ENCODE measurements around the gene MROH7. TPM values are rescaled to one million over a fixed set of nuclear protein-coding genes. Genes with fewer than 3 reads are reported as not detected.

The MROH7 gene
- total and polyA plus RNA-seq, 4 donors: 0.07 to 2.8 (median 0.58) TPM

DNA sequence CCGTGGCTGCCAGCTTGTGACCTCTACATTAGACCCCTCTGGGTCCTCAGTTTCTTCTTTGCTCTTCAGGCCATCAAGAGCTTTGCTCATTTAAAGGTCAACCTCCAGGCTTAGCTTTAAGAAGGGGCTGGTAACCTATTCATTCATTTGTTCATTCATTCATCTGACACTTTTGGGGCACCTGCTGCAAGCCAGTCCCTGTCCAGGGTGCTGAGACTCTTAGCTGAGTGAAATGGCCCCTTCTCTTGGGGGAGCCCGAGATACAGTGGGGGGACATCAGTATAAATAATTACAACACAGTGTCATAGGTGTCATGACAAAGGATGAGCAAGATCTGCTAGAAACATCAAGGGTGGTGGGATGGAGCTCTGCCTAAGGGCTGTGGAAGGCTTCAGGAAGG lies 63.6 kb downstream of the MROH7 start:
- Histone ChIP-seq H3K9me3 (ENCODE audit: control insufficient read depth in 4 of 4, low read length in 3 of 4) (no peaks in the 10 kb centered on the region), H3K4me3 (ENCODE audit: low read depth in 1 of 3, low read length in 3 of 3) (no peak overlapping the region), H3K36me3 (ENCODE audit: control insufficient read depth in 4 of 4, insufficient read depth in 3 of 4, low read depth in 1 of 4, low read length in 3 of 4) (peaks cover 0 to 29% (median 11%) of the 10 kb centered on the region in 4 donors), H3K9ac (ENCODE audit: low read depth in 1 of 2, low read length in 2 of 2) (no peak overlapping the region), H3K4me1 (ENCODE audit: control insufficient read depth in 4 of 4, insufficient read depth in 4 of 4, low read length in 3 of 4) (no peaks in the 10 kb centered on the region), H3K27me3 (ENCODE audit: control insufficient read depth in 4 of 4, insufficient read depth in 4 of 4, low read length in 3 of 4) (no peaks in the 10 kb centered on the region), H3K27ac (ENCODE audit: low read depth in 1 of 2, low read length in 2 of 2) (no peak overlapping the region)
- WGBS: 86% methylated on average over 2 of the region's 2 CpGs
- no peak for DNase-seq (ENCODE audit: low spot score)
- TF ChIP-seq, protein P1, sequence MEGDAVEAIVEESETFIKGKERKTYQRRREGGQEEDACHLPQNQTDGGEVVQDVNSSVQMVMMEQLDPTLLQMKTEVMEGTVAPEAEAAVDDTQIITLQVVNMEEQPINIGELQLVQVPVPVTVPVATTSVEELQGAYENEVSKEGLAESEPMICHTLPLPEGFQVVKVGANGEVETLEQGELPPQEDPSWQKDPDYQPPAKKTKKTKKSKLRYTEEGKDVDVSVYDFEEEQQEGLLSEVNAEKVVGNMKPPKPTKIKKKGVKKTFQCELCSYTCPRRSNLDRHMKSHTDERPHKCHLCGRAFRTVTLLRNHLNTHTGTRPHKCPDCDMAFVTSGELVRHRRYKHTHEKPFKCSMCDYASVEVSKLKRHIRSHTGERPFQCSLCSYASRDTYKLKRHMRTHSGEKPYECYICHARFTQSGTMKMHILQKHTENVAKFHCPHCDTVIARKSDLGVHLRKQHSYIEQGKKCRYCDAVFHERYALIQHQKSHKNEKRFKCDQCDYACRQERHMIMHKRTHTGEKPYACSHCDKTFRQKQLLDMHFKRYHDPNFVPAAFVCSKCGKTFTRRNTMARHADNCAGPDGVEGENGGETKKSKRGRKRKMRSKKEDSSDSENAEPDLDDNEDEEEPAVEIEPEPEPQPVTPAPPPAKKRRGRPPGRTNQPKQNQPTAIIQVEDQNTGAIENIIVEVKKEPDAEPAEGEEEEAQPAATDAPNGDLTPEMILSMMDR (IDR thresholded peaks at IDR 0.05; ENCODE audit: low read depth, low read length, missing input control): no peak
- TF ChIP-seq, protein P2, sequence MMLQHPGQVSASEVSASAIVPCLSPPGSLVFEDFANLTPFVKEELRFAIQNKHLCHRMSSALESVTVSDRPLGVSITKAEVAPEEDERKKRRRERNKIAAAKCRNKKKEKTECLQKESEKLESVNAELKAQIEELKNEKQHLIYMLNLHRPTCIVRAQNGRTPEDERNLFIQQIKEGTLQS (IDR thresholded peaks at IDR 0.05): no peak
- no peak for TF ChIP-seq YY1 (IDR thresholded peaks at IDR 0.05)
- no peak for TF ChIP-seq JUND (IDR thresholded peaks at IDR 0.05)
- TF ChIP-seq FOXA2 (IDR thresholded peaks at IDR 0.05): no peak
- TF ChIP-seq FOXA1 (IDR thresholded peaks at IDR 0.05): no peak
- TF ChIP-seq, protein P3, sequence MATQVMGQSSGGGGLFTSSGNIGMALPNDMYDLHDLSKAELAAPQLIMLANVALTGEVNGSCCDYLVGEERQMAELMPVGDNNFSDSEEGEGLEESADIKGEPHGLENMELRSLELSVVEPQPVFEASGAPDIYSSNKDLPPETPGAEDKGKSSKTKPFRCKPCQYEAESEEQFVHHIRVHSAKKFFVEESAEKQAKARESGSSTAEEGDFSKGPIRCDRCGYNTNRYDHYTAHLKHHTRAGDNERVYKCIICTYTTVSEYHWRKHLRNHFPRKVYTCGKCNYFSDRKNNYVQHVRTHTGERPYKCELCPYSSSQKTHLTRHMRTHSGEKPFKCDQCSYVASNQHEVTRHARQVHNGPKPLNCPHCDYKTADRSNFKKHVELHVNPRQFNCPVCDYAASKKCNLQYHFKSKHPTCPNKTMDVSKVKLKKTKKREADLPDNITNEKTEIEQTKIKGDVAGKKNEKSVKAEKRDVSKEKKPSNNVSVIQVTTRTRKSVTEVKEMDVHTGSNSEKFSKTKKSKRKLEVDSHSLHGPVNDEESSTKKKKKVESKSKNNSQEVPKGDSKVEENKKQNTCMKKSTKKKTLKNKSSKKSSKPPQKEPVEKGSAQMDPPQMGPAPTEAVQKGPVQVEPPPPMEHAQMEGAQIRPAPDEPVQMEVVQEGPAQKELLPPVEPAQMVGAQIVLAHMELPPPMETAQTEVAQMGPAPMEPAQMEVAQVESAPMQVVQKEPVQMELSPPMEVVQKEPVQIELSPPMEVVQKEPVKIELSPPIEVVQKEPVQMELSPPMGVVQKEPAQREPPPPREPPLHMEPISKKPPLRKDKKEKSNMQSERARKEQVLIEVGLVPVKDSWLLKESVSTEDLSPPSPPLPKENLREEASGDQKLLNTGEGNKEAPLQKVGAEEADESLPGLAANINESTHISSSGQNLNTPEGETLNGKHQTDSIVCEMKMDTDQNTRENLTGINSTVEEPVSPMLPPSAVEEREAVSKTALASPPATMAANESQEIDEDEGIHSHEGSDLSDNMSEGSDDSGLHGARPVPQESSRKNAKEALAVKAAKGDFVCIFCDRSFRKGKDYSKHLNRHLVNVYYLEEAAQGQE (IDR thresholded peaks at IDR 0.05): peak; percentile 42

DNA sequence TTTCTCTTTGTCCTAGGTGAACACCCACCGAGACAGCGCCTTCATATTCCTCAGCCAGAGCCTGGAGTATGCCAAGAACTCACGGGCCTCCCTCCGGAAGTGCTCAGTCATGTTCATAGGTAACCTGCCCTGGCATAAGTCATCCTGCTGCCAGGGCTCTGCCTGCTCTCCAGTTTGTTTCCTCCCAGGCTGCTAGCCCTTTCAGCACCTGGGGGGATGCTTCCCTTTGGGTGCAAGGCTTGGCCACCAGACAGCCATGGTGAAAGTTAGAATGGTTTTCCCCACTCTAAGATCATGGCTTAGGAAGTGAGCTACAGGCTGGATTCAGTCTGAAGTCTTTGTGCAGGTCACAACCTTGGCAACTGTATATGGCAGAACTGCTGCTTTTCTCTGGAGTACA lies 64.8 kb downstream of the MROH7 start:
- H3K9me3 ChIP-seq (ENCODE audit: control insufficient read depth in 4 of 4, low read length in 3 of 4): no peaks in the 10 kb centered on the region
- DNase-seq (ENCODE audit: low spot score): no peak
- no peaks in the 10 kb centered on the region for H3K27me3 ChIP-seq (ENCODE audit: control insufficient read depth in 4 of 4, insufficient read depth in 4 of 4, low read length in 3 of 4)
- H3K4me3 ChIP-seq (ENCODE audit: low read depth in 1 of 3, low read length in 3 of 3): no peak overlapping the region
- peaks cover 0 to 25% (median 11%) of the 10 kb centered on the region in 4 donors for H3K36me3 ChIP-seq (ENCODE audit: control insufficient read depth in 4 of 4, insufficient read depth in 3 of 4, low read depth in 1 of 4, low read length in 3 of 4)
- no peaks in the 10 kb centered on the region for H3K4me1 ChIP-seq (ENCODE audit: control insufficient read depth in 4 of 4, insufficient read depth in 4 of 4, low read length in 3 of 4)
- WGBS: 91% methylated on average over 4 of the region's 4 CpGs
- no peak overlapping the region for H3K9ac ChIP-seq (ENCODE audit: low read depth in 1 of 2, low read length in 2 of 2)
- H3K27ac ChIP-seq (ENCODE audit: low read depth in 1 of 2, low read length in 2 of 2): no peak overlapping the region
- TF ChIP-seq, protein P3 (IDR thresholded peaks at IDR 0.05): no peak
- TF ChIP-seq HNF4G (IDR thresholded peaks at IDR 0.05): no peak
- no peak for TF ChIP-seq SP1 (IDR thresholded peaks at IDR 0.05)

All from liver (tissue), 9 donors.